Osteoblast (primary cell): ENCODE data around the gene TAF4. TPM values are rescaled to one million over a fixed set of nuclear protein-coding genes. Genes with fewer than 3 reads are reported as not detected.
A peak's percentile ranks its signal among the peaks of the same experiment; 100 is the strongest.

Source experiments
- DNase-seq: peaks from one replicate; pipeline ENCODE4 v3.0.0; 2011; ENCODE audit warnings: low spot score, mixed read lengths; ENCODE audit not compliant: insufficient read length; ENCODE audit errors: missing footprints
- H2AFZ ChIP-seq: 2 replicates; pipeline ENCODE4 v1.6.0; 2011; ENCODE audit warnings: mild to moderate bottlenecking, low read length
- H3K27ac ChIP-seq: 2 replicates; pipeline ENCODE4 v1.5.1; 2011; ENCODE audit warnings: mild to moderate bottlenecking, low read depth, low read length, moderate library complexity
- H3K27me3 ChIP-seq: 2 replicates; pipeline ENCODE4 v1.6.0; 2012; ENCODE audit warnings: mild to moderate bottlenecking, control low read depth, inconsistent platforms, low read length, moderate library complexity; ENCODE audit not compliant: insufficient read depth
- H3K36me3 ChIP-seq: 2 replicates; pipeline ENCODE4 v1.5.1; 2011; ENCODE audit warnings: mild to moderate bottlenecking, low read length, control low read depth, moderate library complexity; ENCODE audit not compliant: insufficient read depth
- H3K4me1 ChIP-seq: 2 replicates; pipeline ENCODE4 v1.5.1; 2011; ENCODE audit warnings: mild to moderate bottlenecking, low read length, control low read depth, moderate library complexity; ENCODE audit not compliant: insufficient read depth
- H3K4me2 ChIP-seq: 2 replicates; pipeline ENCODE4 v1.6.0; 2011; ENCODE audit warnings: mild to moderate bottlenecking, low read length; ENCODE audit not compliant: insufficient read depth
- H3K4me3 ChIP-seq: fragments of 200-600 bp; sonication (generic); 3 replicates; pipeline ENCODE4 v1.5.1; 2012; ENCODE audit warnings: mild to moderate bottlenecking, low read length, inconsistent platforms; ENCODE audit not compliant: insufficient read depth
- H3K79me2 ChIP-seq: 2 replicates; pipeline ENCODE4 v1.6.0; 2012; ENCODE audit warnings: mild to moderate bottlenecking, low read length, control low read depth, inconsistent platforms; ENCODE audit not compliant: insufficient read depth
- H3K9me3 ChIP-seq: 2 replicates; pipeline ENCODE4 v1.5.1; 2011; ENCODE audit warnings: low read depth, low read length, control low read depth
- H4K20me1 ChIP-seq: 2 replicates; pipeline ENCODE4 v1.6.0; 2012; ENCODE audit warnings: mild to moderate bottlenecking, low read length, control low read depth; ENCODE audit not compliant: insufficient read depth
- total RNA-seq: library from RNA; depleted of rRNA; stranded (reverse); fragments of >200 nt; gene quantifications from 2 replicates; pipeline ENCODE4 v1.2.3, GENCODE V29; 2012
- TF ChIP-seq, protein P1 (sequence below): IDR thresholded peaks from 2 replicates; pipeline ENCODE4 v1.5.1; 2011; ENCODE audit warnings: mild to moderate bottlenecking, low read depth, low read length, moderate library complexity; ENCODE audit errors: extremely low read depth

Gene TAF4
- total RNA-seq, 1 donor, result 4.3 TPM

DNA sequence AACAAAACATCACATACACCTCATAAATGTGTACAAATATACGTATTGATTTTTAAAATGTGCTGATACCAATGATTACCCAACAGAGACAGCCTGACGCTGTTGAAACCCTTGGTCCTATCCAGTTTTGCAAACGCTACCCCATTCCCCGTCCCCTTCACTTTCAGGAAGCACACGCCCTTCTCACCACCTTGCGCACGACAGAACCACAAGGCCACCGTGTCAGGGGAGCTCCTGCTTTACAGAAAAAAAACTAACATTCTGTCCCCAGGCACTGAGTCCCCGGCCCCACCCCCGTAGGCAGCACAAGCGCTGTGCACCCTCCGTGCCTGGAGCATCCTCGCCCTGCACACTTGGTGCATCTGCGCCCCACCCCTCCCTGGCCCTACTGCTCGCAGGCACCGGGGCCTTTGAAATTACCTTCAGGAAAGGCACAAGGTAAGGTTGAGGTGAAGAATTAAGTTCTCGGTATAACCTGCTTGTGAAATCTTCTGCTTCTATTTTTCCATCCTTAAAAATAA is 58.5 kb downstream of the TAF4 start:
- H3K79me2 ChIP-seq, result peaks cover 8% of the 10 kb centered on the region
- no peaks in the 10 kb centered on the region for H3K4me1 ChIP-seq
- TF ChIP-seq, protein P1, sequence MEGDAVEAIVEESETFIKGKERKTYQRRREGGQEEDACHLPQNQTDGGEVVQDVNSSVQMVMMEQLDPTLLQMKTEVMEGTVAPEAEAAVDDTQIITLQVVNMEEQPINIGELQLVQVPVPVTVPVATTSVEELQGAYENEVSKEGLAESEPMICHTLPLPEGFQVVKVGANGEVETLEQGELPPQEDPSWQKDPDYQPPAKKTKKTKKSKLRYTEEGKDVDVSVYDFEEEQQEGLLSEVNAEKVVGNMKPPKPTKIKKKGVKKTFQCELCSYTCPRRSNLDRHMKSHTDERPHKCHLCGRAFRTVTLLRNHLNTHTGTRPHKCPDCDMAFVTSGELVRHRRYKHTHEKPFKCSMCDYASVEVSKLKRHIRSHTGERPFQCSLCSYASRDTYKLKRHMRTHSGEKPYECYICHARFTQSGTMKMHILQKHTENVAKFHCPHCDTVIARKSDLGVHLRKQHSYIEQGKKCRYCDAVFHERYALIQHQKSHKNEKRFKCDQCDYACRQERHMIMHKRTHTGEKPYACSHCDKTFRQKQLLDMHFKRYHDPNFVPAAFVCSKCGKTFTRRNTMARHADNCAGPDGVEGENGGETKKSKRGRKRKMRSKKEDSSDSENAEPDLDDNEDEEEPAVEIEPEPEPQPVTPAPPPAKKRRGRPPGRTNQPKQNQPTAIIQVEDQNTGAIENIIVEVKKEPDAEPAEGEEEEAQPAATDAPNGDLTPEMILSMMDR, result no peak
- no peaks in the 10 kb centered on the region for H3K9me3 ChIP-seq
- H3K4me2 ChIP-seq, result no peak overlapping the region
- H3K27ac ChIP-seq, result no peak overlapping the region
- H4K20me1 ChIP-seq, result no peaks in the 10 kb centered on the region
- H2AFZ ChIP-seq, result no peak overlapping the region
- no peak overlapping the region for H3K4me3 ChIP-seq
- DNase-seq, result no peak
- peaks cover 36% of the 10 kb centered on the region for H3K36me3 ChIP-seq
- no peaks in the 10 kb centered on the region for H3K27me3 ChIP-seq

DNA sequence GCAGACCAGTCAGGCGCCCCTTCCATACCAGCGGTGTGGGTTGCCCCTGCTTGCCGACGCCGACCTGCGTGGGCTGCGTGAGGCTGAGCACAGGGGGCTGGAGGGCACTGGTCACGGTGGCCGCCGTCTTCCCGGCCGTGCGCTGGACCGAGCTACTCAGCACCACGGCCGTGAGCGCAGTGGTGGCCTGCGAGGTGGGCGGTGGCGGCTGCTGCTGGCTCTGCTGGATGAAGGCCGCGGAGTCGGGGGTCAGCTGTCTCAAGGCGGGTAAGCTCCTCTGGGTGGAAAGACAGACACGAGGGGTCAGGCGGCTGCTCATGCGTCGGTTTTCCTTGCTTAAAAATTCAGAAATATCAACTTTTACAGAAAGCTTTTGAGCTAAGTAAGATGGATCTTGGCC is 59.2 kb downstream of the TAF4 start:
- Histone ChIP-seq H2AFZ (no peak overlapping the region), H3K4me2 (no peak overlapping the region), H3K27ac (no peak overlapping the region), H3K79me2 (peaks cover 8% of the 10 kb centered on the region), H3K27me3 (no peaks in the 10 kb centered on the region), H3K9me3 (no peaks in the 10 kb centered on the region), H3K4me1 (no peaks in the 10 kb centered on the region), H4K20me1 (no peaks in the 10 kb centered on the region), H3K36me3 (peaks cover 39% of the 10 kb centered on the region), H3K4me3 (no peak overlapping the region)
- TF ChIP-seq, protein P1, result no peak
- DNase-seq, result peak; percentile 66

DNA sequence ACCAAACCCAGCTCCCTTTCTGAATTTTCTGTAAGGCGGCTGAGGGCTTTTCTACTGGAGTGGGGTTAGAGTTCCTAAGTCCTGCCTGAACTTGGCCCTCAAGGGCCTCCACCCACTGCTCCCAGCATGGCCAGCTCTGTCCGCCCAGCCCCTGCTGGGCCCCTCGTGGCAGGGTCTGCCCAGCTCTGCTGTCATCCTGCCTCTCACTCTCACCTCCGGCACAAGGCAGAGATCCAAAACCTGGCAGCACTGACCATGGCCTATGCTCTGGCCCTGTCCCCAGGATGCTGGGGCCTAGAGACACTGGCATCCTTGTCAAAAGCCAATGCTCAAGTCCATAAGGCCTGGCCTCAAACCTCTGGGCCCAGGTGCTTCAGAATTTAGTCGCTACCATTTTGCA is 61.1 kb downstream of the TAF4 start:
- no peak overlapping the region for H2AFZ ChIP-seq
- H3K36me3 ChIP-seq, result peaks cover 52% of the 10 kb centered on the region
- no peaks in the 10 kb centered on the region for H3K79me2 ChIP-seq
- TF ChIP-seq, protein P1, result no peak
- H3K4me1 ChIP-seq, result no peaks in the 10 kb centered on the region
- no peaks in the 10 kb centered on the region for H4K20me1 ChIP-seq
- no peaks in the 10 kb centered on the region for H3K27me3 ChIP-seq
- H3K9me3 ChIP-seq, result no peaks in the 10 kb centered on the region
- H3K27ac ChIP-seq, result no peak overlapping the region
- no peak overlapping the region for H3K4me3 ChIP-seq
- no peak for DNase-seq
- no peak overlapping the region for H3K4me2 ChIP-seq

DNA sequence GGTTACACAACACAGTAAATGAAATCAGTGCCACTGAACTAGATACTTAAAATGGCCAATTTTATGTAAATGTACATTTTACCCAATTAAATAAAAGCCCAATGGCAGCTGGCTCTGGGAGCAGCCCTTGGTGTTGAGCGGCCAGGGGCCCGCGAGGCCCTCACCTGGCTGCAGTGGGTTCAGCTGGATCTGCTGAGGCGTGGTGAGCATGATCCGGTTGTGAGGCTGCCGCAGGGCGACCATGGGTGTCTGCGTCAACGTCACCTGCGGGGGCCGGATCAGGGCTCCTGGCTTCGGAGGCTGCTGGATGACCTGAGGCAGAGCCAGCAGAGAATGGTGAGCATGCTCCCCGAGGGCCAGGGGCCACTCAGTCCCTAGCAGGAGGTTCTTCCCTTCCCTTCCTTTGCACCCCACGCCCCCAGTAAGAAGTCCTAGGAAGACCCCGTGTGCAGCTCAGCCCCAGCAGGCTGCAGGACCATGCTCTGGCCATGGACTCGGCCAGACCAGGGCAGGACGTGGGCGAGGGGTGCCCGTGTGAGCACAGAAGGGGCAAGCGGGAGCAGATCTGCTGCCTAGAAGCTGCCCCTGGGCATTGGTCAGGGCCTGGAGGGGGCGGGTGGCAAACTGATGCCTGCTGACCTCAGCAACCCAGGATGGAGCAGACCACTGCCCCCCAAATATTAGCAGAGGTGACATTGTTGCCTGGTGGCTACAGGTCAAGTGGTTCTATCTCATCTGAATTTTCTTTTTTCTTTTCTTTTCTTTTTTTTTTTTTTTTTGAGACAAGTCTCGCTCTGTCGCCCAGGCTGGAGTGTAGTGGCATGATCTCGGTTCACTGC is 61.9 kb downstream of the TAF4 start:
- TF ChIP-seq, protein P1, result no peak
- Histone ChIP-seq H3K27me3 (no peaks in the 10 kb centered on the region), H3K4me1 (no peaks in the 10 kb centered on the region), H2AFZ (no peak overlapping the region), H3K4me2 (no peak overlapping the region), H4K20me1 (no peaks in the 10 kb centered on the region), H3K36me3 (peaks cover 54% of the 10 kb centered on the region), H3K9me3 (no peaks in the 10 kb centered on the region), H3K4me3 (no peak overlapping the region), H3K79me2 (no peaks in the 10 kb centered on the region), H3K27ac (no peak overlapping the region)
- no peak for DNase-seq
